Measurements from ENCODE around the gene IDH3G. TPM values are rescaled to one million over a fixed set of nuclear protein-coding genes. Genes with fewer than 3 reads are reported as not detected.
A peak's percentile ranks its signal among the peaks of the same experiment; 100 is the strongest.
"Not testable (repeated sequence)": the region's sequence is repeated elsewhere in the genome, so short reads cannot be mapped to it uniquely, and the experiment has no call there.

Gene IDH3G
- total RNA-seq (2014; rRNA removed) = 83.6 and 86.6 TPM in 2 replicates
- 96.0 TPM for polyA plus RNA-seq (2012)

GRCh38 chrX:153794018-153794896 is at the start of gene IDH3G, which contains the start of gene SSR4:
IDH3G (minus strand) TSS chrX:153794375; CDS start chrX:153794326, 49 bp downstream.
SSR4 (plus strand) TSS chrX:153794668; CDS start chrX:153794688, 20 bp downstream.
- DNase-seq (ENCODE audit: low read depth) = peak; percentile 89

GRCh38 chrX:153836921-153837320 is 42.7 kb upstream of the IDH3G start:
- no peak for DNase-seq (ENCODE audit: low read depth)

- DNase-seq (ENCODE audit: low read depth) = no peak
Measured at GRCh38 chrX:153832728-153833127, 38.6 kb upstream of the IDH3G start.

GRCh38 chrX:153831429-153832150 is 37.4 kb upstream of the IDH3G start:
- DNase-seq (ENCODE audit: low read depth) = no peak

- DNase-seq (ENCODE audit: low read depth) = no peak
Measured at GRCh38 chrX:153830640-153831428, 36.7 kb upstream of the IDH3G start.

- no peak for DNase-seq (ENCODE audit: low read depth)
Measured at GRCh38 chrX:153829799-153830639, 35.8 kb upstream of the IDH3G start, which contains the start of gene PDZD4. PDZD4 (minus strand) TSS chrX:153830544; CDS start chrX:153830298, 246 bp downstream.

GRCh38 chrX:153829549-153829798 is 35.3 kb upstream of the IDH3G start:
- DNase-seq (ENCODE audit: low read depth) = no peak

GRCh38 chrX:153828723-153829548 is 34.8 kb upstream of the IDH3G start:
- DNase-seq (ENCODE audit: low read depth) = no peak

- no peak for DNase-seq (ENCODE audit: low read depth)
Measured at GRCh38 chrX:153828308-153828707, 34.1 kb upstream of the IDH3G start.

- DNase-seq (ENCODE audit: low read depth) = no peak
Measured at GRCh38 chrX:153827903-153828302, 33.7 kb upstream of the IDH3G start.

- DNase-seq (ENCODE audit: low read depth) = no peak
Measured at GRCh38 chrX:153827016-153827415, 32.8 kb upstream of the IDH3G start.

GRCh38 chrX:153825042-153825441 is 30.9 kb upstream of the IDH3G start:
- no peak for DNase-seq (ENCODE audit: low read depth)

- no peak for DNase-seq (ENCODE audit: low read depth)
Measured at GRCh38 chrX:153824348-153824747, 30.2 kb upstream of the IDH3G start.

GRCh38 chrX:153821066-153821465 is 26.9 kb upstream of the IDH3G start:
- no peak for DNase-seq (ENCODE audit: low read depth)

- no peak for DNase-seq (ENCODE audit: low read depth)
Measured at GRCh38 chrX:153820601-153821000, 26.4 kb upstream of the IDH3G start.

- DNase-seq (ENCODE audit: low read depth) = no peak
Measured at GRCh38 chrX:153819384-153820040, 25.3 kb upstream of the IDH3G start.

GRCh38 chrX:153818571-153819383 is 24.6 kb upstream of the IDH3G start:
- DNase-seq (ENCODE audit: low read depth) = no peak

- not testable (repeated sequence) for DNase-seq (ENCODE audit: low read depth)
Measured at GRCh38 chrX:153818064-153818463, 23.9 kb upstream of the IDH3G start.
